Stomach (tissue), 4 donors: ENCODE data around the gene ATRX.
"Not testable (repeated sequence)": the region's sequence is repeated elsewhere in the genome, so short reads cannot be mapped to it uniquely, and the experiment has no call there.

Experiments
- CTCF ChIP-seq, 7 experiments: fragments of 450-650 bp in 4 of 7; fragments of 200-600 bp in 3 of 7; sonication (generic) in 3 of 7; IDR thresholded peaks; one replicate each; pipeline ENCODE4 v1.5.1; 2016 to 2019; ENCODE audit warnings: antibody characterized with exemption in 7 of 7, control low read depth in 2 of 7, mild to moderate bottlenecking in 1 of 7
- EP300 ChIP-seq: sonication (generic); formaldehyde crosslinking; IDR thresholded peaks from one replicate; pipeline ENCODE4 v1.6.1; 2017; ENCODE audit warnings: antibody characterized with exemption
- POLR2A ChIP-seq, 4 donors: fragments of 450-650 bp; IDR thresholded peaks; one replicate each; pipeline ENCODE4 v1.6.1; 2016; ENCODE audit warnings: antibody characterized with exemption in 4 of 4, control low read depth in 2 of 4, mild to moderate bottlenecking in 1 of 4, moderate library complexity in 1 of 4
- POLR2AphosphoS5 ChIP-seq, 3 donors: sonication (generic); formaldehyde crosslinking; IDR thresholded peaks; one replicate each; pipeline ENCODE4 v1.6.1; 2016; ENCODE audit warnings: antibody characterized with exemption in 3 of 3

- TF ChIP-seq CTCF (IDR thresholded peaks at IDR 0.05); POLR2A (IDR thresholded peaks at IDR 0.05); EP300; POLR2AphosphoS5 (IDR thresholded peaks at IDR 0.05): not testable (repeated sequence)
These were observed 32.1 kb downstream of the ATRX start for GRCh38 chrX:77753942-77754341.
